ENCODE results near the gene GYPB.
"Not testable (repeated sequence)": the region's sequence is repeated elsewhere in the genome, so short reads cannot be mapped to it uniquely, and the experiment has no call there.

GYPB gene

DNA sequence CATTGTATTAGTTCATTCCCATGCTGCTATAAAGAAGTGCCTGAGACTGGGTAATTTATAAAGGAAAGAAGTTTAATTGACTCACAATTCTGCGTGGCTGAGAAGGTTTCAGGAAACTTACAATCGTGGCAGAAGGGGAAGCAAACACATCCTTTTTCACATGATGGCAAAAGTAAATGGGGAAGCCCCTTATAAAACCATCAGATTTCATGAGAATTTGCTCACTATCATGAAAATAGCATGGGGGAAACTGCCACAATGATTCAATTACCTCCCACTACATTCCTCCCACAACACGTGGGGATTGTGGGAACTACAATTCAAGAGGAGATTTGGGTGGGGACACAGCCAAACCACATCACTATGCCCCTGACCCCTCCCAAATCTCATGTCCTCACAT is 28.5 kb downstream of the GYPB start:
- not testable (repeated sequence) for DNase-seq (ENCODE audit: low read depth); H3K4me3 ChIP-seq (ENCODE audit: low read depth, low read length)

DNA sequence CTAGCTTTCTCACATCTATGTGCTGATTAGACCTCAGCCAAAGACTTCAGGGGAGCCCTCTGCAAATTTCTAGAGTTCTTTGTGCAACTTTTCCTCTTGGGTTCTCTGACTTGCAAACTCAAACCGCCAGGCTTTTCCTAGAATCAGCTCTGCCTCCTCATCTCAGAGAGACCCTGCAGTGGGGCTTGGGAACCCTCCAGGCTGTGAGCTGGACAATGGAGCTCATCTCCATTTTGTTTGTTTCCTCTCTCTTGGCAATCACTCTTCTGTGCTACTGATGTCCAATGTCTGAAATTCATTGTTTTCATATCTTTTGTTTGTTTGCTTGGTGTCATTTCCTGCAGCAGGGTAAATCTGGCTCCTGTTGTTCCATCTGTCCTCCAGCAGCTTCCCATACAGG is 33.0 kb downstream of the GYPB start:
- no peak for DNase-seq (ENCODE audit: low read depth)
- TF ChIP-seq, protein P1, sequence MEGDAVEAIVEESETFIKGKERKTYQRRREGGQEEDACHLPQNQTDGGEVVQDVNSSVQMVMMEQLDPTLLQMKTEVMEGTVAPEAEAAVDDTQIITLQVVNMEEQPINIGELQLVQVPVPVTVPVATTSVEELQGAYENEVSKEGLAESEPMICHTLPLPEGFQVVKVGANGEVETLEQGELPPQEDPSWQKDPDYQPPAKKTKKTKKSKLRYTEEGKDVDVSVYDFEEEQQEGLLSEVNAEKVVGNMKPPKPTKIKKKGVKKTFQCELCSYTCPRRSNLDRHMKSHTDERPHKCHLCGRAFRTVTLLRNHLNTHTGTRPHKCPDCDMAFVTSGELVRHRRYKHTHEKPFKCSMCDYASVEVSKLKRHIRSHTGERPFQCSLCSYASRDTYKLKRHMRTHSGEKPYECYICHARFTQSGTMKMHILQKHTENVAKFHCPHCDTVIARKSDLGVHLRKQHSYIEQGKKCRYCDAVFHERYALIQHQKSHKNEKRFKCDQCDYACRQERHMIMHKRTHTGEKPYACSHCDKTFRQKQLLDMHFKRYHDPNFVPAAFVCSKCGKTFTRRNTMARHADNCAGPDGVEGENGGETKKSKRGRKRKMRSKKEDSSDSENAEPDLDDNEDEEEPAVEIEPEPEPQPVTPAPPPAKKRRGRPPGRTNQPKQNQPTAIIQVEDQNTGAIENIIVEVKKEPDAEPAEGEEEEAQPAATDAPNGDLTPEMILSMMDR (IDR thresholded peaks at IDR 0.05; ENCODE audit: low read depth, low read length, missing control alignments) = no peak
- H3K4me3 ChIP-seq (ENCODE audit: low read depth, low read length) = no peak overlapping the region

DNA sequence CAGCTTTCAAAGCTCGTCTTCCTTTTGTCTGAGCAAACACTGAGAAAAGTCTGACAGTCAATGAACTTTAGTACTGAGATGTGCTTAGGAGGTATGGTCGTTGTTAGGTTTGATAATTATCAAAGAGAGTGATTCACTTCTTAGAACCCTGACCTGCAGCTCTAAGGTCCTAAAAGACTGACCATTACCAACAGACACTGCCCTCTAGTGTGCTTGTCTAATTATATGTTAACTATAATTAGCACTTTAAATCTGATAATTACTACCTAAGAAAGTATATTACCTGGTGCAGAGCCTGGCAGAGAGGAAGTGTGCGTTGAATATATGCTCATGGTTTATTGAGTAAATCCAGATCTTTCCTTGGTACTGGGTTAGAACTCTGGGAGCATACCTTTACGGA is 38.4 kb downstream of the GYPB start:
- not testable (repeated sequence) for H3K4me3 ChIP-seq (ENCODE audit: low read depth, low read length); DNase-seq (ENCODE audit: low read depth)

DNA sequence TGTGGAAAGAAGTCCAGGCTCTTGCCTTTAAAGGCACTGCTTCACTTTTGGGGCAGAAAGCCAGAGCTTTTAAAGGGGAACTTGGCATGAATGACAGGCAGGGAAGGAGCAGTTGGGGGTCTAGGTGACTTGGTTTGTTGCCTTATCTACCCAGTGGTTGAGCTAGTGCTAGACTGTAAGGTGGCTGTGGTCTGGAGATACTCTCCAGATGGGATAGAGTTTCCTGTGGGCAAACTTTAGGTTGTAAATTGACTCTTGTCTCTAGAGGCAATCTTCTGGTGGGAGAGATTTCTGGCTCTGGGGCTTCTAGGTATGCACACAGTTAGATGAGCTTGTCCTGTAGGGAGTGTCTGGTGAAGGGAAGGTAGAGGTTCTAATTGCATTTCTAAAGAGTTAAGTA is 43.7 kb downstream of the GYPB start:
- not testable (repeated sequence) for DNase-seq (ENCODE audit: low read depth); H3K4me3 ChIP-seq (ENCODE audit: low read depth, low read length)

DNA sequence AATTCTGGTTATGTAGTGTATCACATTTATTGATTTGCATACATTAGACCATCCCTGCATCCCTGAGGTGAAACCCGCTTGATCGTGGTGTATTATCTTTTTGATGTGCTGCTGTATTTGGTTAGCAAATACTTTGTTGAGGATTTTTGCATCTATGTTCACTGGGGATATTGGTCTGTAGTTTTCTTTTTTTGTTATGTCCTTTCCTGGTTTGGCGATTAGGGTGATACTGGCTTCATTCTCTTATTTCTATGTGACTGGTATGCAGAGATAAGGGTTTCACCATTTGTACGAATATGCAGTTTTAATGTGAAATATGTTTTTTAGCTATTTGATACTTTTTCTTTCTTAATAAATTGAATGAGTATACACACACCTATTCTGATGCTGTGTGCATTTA is 45.2 kb downstream of the GYPB start:
- DNase-seq (ENCODE audit: low read depth); H3K4me3 ChIP-seq (ENCODE audit: low read depth, low read length): not testable (repeated sequence)

DNA sequence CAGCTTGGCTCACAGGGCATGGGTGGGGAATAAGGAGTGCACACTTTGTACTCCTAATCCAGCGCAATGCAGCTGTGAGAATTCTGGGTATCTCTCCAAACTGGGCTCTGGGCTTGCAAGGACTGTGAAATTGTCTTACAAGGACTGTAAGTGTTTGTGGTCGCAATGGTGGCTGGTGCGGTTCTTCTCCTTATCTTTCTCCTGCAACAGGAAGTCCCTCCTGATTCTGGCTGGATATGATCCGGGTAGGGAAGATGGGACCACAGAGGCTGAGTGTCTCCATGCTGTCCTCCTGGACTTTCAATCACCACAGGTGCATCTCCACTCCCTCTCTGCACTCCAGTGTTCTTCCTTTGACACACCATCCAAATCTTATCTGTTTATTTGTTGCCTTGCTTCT is 58.1 kb downstream of the GYPB start:
- TF ChIP-seq, protein P1 (IDR thresholded peaks at IDR 0.05; ENCODE audit: low read depth, low read length, missing control alignments) = no peak
- DNase-seq (ENCODE audit: low read depth) = no peak
- H3K4me3 ChIP-seq (ENCODE audit: low read depth, low read length) = no peak overlapping the region

DNA sequence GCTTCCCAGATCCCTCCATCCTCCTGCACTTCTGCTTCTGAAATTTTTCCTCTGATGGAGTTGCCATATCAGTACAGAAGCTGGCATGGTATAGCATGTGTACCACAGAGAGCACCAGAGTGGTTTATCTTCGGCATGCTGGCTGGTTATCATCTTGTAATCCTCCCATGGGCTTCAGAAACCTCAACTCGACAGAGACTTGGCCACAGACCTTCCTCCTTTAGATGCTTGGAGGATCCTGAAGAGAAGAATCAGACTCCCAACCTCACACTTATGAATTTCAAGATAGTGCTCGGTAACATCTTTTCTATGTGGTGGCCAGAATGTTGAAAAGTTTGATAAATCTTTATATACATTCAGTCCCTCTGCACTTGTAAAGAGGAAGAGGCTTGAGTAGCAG is 63.9 kb downstream of the GYPB start:
- DNase-seq (ENCODE audit: low read depth); H3K4me3 ChIP-seq (ENCODE audit: low read depth, low read length): not testable (repeated sequence)

DNA sequence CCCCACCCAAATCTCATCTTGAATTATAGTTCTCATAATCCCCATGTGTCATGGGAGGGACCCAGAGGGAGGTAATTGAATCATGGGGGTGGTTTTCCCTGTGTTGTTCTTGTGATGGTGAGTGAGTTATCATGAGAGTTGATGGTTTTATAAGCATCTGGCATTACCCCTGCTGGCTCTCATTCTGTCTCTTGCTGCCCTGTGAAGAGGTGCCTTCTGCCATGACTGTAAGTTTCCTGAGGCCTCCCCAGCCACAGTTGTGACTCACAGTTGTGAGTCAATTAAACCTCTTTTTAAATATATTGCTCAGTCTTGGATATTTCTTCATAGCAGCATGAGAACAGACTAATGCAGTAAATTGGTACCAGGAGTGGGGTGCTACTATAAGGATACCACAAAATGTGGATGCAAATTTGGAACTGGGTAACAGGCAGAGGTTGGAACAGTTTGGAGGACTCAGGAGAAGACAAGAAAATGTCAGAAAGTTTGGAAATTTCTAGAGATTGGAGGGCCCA is 67.7 kb downstream of the GYPB start:
- H3K4me3 ChIP-seq (ENCODE audit: low read depth, low read length); DNase-seq (ENCODE audit: low read depth): not testable (repeated sequence)

DNA sequence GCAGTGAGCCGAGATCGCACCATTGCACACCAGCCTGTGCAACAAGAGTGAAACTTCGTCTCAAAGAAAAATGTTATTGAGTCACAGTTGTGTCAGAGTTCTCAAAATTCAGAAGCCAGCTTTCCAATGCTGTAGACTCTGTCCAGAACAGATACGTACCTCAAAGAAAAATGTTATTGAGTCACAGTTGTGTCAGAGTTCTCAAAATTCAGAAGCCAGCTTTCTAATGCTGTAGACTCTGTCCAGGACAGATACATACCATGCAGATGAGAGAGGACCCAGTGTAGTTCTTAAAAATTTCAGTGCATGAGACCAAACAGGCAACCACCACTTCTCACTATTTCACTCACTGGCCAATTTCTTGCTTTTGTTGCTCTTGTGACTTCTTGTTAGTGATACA is 68.2 kb downstream of the GYPB start:
- not testable (repeated sequence) for H3K4me3 ChIP-seq (ENCODE audit: low read depth, low read length); DNase-seq (ENCODE audit: low read depth)

DNA sequence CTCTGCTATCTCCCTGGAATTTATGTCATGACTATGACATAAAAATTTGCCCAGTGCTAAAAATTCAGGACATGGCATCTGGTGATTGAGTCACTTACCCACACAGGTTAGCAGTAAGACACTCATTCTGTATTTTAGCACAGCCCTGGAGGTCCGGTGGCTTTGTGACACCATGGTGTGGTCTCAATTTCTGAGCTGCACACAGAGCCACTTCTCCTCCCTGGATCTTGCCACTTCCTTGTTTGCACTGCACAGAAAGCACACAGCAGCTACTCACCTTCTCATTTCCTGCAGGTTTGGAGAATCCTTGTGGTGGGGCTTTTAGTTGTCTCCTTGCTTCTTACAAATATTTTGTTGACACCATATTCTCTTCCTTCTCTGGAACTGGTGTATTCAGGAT is 69.0 kb downstream of the GYPB start:
- not testable (repeated sequence) for DNase-seq (ENCODE audit: low read depth); H3K4me3 ChIP-seq (ENCODE audit: low read depth, low read length)

DNA sequence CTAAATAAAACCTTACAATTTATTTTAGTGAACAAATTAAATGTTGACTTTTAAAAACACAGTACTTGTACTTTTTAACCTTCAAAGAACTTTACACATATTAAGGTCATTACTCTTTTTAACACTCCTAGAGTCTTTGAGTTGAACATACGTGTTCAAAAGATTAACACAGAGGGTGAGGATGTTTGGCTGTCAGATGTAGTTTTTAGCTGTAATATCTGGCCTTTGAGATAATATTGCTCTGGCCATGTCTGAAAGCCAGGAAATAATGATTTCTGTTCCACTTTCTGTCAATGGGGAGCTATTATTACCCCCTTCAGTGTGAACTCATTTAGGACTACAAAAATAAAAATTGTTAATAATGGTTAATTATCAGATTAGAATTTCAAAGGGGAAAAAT is 71.7 kb downstream of the GYPB start:
- H3K4me3 ChIP-seq (ENCODE audit: low read depth, low read length); DNase-seq (ENCODE audit: low read depth): not testable (repeated sequence)
